HUDEP-2 (cell line): Measurements from ENCODE around the gene YIF1B.

Source experiments
- DNase-seq, 76 experiments: peaks; one replicate each; lab custom pipeline; 2025; ENCODE audit not compliant: unreplicated experiment in 76 of 76; lab: John Stamatoyannopoulos, UW

YIF1B gene

DNA sequence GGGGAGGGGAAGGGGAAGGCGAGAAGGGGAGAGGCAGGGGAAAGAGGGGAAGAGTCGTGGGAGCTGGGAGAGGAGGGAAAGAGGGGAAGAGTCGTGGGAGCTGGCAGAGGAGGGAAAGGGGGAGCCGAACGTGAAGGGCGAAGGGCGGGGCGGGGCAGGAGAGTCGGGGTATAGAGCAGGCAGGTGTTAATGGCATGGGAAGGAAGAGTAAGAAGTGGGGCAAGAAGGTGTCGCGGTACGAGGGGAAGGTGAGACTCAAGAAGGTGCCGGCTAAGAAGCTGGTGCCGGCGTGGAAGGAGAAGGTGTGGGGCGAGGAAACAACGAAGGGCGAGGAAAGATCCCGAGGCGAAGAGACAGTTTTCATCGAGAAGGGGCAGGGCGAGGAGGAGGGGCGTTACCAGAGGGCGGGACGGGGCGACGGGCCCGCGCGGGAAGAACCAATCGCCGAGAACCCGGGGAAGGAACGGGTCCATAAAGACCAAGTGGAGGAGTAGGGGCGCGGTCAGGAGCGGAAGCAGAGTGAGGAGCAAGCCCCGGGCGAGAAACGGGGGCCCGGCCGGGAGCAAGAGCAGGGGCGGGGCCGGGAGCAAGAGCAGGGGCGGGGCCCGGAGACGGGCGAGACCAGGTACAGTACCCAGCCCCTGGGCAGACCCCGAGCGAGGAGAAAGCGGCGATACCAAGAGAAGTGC is 20.3 kb upstream of the YIF1B start:
- peak; percentile 75 to 100 (median 98) for DNase-seq

DNA sequence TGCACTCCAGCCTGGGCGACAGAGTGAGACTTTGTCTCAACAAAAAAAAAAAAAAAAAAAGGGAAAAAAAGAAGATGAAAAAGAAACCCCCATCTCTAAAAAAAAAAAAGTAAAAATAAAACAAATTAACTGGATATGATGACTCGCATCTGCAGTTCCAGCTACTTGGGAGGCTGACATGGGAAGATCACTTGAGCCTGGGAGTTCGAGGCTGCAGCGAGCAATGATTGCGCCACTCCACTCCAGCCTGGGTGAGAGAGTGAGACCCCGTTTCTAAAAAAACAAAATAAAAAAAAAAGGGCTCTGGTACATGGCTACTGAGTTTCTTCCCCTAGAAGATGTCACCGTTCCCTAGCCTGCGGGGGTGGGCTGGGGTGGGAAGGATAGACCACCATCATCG is 17.5 kb upstream of the YIF1B start:
- no peak for DNase-seq

DNA sequence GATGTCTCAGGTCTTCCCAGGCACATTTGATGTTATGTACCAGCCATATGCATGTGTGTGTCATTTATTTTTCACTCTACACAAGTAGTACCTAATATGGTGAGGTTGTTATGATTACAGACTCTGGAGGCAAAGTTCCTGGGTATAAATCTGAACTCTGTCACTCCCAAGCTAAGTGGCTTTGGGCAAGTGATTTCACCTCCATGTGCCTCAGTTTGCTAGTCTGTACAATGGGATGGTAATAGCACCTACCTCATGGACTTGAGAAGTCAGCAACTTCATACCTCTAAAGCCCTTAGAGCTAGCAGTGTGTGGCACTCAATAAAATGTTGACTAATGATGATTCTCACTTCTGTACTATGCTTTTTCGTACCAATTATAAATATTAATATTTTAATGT is 16.0 kb upstream of the YIF1B start:
- DNase-seq, result no peak

DNA sequence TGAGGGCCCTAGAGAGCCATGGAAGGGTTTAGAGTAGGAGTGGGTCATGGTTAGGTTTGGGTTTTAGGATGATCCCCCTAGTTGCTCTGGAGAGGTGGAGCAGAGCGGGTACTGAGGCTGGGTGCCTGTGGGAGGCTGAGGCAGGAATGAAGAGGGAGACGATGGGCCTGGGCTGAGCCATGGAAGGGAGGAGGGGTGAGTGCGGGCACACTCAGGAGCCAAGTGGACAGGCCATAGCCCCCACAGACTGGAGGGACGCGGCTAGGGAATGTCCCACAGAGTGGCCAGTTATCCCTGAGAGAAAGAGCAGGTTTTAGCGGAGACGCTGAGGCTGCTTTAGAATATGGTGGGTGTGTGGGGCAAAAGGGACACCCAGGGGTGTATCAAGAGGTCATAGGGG is 13.9 kb upstream of the YIF1B start:
- DNase-seq, result no peak

DNA sequence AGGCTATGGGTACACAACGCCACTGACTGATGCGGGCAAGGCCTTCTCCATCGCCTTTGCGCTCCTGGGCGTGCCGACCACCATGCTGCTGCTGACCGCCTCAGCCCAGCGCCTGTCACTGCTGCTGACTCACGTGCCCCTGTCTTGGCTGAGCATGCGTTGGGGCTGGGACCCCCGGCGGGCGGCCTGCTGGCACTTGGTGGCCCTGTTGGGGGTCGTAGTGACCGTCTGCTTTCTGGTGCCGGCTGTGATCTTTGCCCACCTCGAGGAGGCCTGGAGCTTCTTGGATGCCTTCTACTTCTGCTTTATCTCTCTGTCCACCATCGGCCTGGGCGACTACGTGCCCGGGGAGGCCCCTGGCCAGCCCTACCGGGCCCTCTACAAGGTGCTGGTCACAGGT is 10.8 kb upstream of the YIF1B start:
- no peak for DNase-seq

DNA sequence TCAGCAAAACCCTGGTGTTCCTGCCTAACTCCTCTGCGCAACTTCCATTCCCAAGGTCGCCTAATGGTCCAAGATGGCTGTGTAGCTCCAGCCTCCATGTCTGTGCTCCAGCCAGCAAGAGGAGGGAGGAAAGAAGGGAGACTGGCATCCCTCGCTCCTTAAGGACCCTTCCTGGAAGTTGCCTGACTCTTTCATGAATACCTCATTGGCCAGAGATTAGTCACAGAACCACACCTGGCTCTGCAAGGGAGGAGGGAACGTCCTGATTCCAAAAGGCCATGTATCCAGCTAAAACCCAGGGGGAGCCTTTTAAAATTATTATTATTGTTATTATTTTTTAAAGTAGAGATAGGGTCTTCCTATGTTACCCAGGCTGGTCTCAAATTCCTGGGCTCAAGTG is 8.7 kb upstream of the YIF1B start:
- DNase-seq, result no peak

DNA sequence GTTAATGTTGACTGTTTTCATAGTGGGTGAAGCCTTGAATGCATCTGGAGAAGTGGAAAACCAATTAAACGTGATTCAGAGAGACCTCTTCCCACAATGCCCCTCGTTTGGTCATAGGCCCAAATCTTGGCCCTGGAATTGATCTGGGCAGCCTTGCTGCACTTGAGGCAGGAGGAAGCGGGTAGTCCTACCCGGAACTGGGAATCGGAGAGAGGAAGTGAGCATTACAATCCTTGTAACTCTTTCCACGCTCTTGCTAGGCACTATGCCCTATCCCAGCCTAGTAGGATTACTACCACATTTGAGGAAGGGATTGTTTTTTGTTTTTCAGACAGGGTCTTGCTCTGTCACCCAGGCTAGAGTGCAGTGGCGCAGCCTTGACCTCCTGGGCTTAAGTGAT is 7.5 kb upstream of the YIF1B start:
- DNase-seq, result no peak

DNA sequence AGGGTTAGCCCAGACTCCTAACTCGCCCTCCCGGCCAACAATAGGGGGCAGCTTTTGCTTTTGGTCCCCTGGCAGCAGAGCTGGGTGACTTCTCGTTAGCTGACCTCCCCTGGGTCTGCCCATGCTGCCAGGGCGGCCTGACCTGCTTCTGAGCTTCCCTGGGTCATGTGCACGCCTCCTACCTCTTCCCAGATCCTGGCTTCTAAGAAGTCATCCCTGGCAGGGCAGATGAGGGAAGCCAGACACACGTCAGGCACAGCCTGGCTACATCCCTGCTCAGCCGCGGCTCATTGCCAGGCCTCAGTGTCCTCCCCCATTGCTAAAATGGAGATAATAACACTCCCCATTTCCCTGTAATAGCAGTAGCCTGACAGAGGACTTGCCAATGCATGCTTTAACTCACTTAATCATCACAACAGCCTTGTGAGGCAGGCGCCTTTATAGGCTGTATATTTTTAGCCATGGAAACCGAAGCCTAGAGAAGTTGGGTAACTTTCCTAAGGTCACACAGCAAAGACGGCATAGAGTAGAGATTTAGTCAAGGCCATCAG is 6.0 kb upstream of the YIF1B start:
- DNase-seq, result peak in 52 of 76 experiments; percentile 17 to 75 (median 40)

DNA sequence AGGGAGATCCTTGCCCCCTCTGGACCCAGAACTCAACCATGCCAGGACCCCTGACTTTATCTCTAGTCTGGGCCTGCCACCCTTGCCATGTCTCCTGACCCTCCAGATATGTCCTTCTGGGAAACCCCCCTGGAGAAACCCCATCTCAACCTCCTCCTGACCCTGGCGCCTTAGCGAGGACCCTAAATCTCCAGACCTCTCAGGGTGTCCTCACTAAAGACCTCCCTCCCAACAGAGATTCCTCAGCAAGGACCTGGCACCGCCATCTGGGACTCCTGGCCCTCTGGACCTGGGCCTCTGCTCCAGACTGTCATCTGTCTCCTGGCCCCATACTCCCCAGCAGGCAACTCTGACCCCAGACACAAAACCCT is 5.2 kb upstream of the YIF1B start:
- DNase-seq, result no peak

DNA sequence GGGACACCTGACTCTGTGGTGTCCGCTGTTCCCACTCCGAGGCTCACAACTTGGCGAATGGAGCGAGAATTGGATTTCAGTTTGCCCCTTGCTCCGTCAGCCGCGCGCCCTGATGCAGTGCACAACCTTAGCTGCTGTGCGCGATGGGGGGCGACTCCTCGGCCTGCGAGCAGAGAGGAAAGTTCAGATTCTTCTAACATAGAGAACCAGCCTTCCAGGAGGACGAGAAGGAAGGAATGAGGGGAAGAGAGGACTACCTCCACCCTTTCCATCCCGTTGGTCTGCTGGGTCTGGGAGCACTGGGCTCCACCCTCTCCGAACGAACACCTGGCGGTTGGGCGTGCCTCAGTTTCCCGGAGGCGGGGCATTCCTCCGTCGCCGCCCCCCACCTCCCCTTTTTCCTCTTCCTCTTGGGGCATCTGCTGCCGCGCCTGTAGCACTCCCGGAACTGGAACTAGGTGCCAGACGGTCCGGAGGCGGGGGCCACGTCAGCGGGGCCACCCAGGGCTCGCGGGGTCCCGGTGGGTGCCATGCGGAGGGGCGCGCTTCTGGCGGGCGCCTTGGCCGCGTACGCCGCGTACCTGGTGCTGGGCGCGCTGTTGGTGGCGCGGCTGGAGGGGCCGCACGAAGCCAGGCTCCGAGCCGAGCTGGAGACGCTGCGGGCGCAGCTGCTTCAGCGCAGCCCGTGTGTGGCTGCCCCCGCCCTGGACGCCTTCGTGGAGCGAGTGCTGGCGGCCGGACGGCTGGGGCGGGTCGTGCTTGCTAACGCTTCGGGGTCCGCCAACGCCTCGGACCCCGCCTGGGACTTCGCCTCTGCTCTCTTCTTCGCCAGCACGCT is 3.9 kb upstream of the YIF1B start, which contains the start of gene KCNK6:
Gene KCNK6 (plus strand): TSS at position 425 of the 838 bp plus-strand sequence. CDS start 106 bp downstream, at position 531.
- DNase-seq, result peak in 36 of 76 experiments; percentile 7 to 85 (median 38)

DNA sequence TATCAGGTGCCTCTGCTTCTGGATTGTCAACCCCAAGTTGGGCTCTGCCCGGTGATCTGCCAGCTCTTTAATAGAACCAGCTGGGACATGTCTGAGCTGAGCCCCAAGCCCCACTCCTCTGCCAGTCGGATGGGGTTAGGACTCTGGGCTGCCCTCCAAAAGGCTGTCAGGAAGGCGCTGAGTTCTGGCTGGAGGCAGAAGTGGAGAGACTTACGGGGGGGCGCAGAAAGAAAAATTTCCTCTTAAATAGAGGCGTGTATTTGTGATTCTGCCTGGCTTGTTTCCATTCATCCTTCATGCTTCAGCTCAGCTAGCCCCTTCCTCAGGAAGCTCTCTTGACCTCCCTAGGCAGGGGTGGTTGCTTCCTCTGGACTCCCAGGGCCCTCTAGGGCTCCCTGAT is 2.9 kb upstream of the YIF1B start:
- DNase-seq, result peak in 10 of 76 experiments; percentile 15 to 46 (median 24)

DNA sequence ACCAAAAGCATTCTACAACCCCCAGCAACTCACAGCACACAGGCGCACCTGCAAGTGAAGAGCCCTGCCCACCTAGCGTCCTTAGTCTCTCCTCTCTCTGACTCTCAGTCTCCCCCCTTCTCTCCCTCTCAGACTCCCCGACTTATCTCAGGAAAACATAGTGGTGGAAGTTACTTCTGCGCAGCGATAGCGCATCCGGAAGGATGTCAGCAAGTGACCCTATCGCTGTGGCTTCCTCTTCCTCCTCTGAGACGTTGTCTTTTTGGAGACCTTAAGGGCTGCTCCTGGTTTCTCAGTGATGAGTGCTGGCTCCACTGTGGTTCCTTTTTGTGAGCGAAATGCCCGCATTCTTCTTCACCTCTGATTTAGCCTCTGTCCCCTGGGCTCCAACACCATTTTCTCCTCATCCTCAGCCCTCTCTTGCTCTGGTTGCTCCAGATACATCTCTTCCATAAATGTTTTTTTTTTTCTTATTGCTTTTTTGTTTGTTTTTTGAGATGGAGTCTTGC is 1.4 kb upstream of the YIF1B start:
- DNase-seq, result peak in 74 of 76 experiments; percentile 43 to 93 (median 78)

DNA sequence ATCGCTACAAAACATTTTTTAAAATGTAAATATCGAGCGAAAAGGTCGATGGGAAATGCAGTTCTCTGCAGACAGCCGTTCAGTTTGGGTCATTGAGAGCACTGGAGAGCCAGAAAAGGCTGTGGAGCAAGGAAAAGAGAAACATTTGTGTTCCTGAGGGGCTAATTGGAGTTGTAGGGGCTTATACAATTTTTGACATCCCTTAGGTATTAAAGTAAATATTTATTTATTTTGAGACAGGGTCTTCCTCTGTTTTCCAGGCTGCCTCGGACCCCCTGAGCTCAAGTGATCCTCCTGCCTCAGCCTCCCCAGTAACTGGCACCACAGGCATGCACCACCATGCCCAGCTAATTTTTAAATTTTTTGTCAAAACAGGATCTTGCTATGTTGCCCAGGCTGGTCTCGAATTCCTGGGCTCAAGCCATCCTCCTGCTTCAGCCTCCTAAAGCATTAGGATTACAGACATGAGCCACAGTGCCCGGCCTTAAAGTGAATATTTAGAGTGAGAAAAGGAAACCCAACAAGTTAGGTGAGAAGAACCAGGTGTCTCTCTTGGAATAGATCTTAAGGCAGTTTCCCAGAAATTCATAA is 825 bp upstream of the YIF1B start:
- DNase-seq, result peak in 7 of 76 experiments; percentile 47 to 67 (median 57)

DNA sequence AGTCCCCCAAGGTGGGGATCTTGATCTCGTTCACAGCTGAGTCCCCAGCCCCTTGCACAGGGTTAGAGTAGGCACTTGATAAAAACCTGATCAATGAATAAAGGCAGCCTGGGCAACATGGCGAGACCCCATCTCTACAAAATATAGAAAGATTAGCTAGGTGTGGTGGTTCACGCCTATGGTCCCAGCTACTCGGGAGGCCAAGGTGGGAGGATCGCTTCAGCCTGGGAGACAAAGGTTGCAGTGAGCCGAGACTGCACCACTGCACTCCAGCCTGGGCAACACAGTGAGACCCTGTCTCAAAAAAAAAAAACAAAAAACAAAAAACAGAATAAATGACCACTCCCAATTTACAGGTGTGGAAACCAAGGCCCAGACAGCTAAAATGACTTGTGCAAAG is 4.8 kb downstream of the YIF1B start:
- DNase-seq, result no peak

DNA sequence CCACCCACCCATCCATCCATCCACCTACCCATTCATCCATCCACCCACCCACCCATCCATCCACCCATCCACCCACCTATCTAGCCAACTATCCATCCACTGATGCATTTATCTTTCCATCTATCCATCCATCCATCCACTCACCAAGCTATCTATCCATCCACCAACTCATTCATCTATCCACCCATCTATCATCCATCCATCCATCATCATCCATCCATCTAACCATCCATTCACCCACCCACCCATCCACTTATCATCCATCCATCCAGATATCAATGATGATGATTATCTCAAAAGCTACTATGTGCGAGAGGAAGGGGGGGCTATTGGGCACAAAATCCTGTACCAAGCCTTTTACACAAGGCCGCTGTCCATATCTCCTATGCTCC is 5.5 kb downstream of the YIF1B start:
- DNase-seq, result no peak

DNA sequence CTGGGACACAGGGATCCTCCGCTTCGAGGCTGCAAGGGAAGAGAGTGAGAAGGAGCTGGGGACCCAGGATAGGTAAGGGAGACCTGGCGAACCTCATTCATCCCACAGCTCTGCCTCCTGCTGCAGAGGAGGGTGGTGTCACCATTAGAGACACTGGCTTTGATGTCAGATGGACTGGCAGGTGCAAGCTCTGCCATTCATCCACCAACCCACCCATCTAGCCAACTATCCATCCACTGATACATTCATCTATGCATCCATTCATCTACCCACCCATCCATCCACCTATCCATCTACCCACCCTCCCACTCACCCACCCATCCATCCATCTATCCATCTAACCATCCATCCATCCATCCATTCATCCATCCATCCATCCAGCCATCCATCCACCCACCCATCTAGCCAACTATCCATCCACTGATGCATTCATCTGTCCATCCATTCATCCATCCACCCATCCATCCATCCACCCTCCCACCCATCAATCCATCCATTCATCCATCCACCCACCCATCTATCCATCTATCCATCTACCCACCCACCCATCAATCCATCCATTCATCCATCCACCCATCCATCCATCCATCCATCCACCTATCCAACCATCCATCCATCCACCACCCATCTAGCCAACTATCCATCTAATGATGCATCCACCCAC is 6.0 kb downstream of the YIF1B start:
- DNase-seq, result no peak

DNA sequence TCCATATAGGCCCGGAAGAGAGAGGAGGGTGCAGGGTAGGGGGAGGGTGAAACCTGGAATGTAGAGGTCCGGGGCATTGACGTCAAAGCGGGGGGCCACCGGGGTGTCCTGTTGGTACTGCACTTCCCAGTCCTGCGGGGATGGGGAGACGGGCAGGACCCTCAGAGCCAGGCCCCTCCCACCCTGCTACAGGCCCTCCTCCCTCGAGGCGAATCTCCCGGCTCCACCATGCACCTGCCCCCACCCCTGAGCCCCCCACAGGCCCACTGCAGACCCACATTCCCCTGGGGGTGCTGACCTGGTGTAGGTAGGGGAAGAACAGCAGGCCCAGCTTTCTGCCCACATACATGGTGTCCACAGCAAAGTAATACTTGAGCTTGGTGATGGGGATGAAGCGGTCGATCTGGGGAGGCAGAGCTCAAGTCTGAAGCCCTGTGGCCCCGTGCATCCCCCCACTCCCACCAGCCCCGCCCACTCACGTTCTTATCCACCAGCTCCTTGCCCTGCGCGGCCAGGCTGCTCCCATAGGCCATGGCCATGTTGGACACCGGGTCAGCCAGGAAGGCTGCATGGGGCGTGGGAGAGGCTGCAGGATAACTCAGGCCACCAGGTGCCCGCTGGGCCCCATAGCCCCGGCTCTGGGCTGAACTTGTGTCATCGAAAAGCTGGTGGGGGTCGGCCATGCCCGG is 6.7 kb downstream of the YIF1B start:
- DNase-seq, result no peak

DNA sequence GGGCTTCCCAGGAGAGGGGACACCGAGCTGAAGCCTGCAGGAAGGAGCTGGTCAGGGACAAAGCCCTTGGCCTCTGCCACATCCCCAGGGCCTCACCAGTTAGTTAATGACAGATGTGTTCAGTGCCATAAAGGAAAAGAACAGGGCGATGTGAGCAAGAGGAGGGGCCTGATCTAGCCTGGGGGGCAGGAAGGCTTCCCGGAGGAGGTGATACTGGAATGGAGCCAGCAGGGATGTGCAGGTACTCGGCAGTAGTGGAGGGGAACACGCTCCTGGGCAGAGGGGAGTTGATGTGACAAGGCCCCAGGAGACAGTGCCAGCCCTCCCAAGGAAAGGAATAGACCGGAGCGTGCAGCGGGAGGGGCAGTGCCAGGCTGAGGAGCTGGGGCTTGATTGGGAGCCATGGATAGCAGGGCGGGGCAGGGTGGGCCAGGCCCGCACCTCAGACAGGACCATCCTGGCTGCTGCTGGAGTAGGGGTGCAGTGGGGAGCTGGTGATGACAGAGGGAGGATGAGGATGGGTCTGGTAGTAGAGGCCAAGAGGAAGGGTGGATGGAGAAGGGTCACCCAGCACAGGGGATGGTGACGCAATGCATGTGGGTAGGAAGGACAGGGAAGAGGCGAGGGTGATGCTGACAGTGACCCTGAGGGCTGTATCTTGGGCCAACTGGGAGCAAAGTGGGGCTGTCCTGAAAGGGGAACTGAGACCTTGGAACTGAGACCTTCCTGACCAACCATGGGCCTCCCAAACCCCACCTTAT is 7.6 kb downstream of the YIF1B start:
- no peak for DNase-seq

DNA sequence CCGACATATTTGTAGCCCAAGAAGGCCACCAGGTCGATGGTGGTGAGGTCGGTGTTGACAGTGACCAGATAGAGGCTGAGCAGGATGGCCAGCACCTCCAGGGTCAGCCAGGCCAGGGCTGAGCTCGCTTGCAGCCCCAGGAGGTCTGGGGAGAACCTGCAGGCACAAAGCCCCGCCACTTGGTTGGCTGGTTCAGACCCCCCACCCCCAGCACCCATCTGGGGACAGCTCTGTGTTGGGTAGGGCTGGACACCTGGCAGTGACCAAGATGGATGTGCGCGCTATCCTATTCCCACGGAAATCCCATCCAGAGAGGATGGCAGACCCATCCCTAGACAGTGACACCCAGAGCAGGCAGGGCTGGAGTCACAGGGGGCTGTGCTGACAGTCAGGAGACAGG is 8.2 kb downstream of the YIF1B start:
- DNase-seq, result no peak
